Measurements from ENCODE around the gene INVS.

DNA sequence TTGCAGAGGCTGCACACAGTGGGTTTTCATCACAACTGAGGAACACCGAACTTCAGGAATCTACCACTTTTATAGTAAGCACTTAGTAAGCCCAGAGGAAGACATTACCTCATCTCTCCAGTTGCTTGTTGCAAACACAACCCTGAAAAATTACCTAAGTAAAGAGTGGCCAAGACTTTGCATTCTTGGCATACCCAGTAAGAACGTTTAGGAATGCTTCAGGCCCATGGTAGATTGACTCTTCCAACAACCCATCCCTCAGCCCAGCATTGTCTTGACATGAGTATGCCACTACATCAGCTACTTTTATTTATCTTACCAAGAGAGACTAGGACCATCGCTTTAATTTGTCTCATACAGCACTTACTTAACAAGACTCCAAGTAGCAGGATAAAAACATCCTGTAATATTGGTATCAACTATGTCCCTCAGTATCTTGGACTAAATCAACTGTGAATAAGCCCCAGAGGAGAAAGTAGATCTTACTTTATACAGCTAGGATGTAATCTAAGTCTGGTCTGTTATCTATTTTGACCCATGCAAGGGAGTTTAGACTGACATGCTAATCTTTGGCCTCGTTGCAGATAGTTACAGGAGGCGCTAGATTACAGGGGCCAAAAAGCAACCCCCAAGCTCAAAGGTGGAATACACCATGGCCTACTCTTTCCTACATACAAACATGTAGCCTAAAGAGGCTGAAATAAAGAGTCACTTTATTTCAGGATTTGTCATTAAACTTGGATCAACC, 114.9 kb downstream of the INVS start:
- no peak for TF ChIP-seq EZH2 (IDR thresholded peaks at IDR 0.05; ENCODE audit: insufficient read depth, poor library complexity, severe bottlenecking)
- no peak for TF ChIP-seq EZH2phosphoT487 (IDR thresholded peaks at IDR 0.05; ENCODE audit: insufficient read depth, low read depth)

All from GM23248 (cell line).